HG03575 (cell line): ENCODE data around the gene C4B.
A peak's percentile ranks its signal among the peaks of the same experiment; 100 is the strongest.
"Not testable (repeated sequence)": the region's sequence is repeated elsewhere in the genome, so short reads cannot be mapped to it uniquely, and the experiment has no call there.

Source experiments
- ATAC-seq: cut with Tn5 transposase; IDR thresholded peaks from one replicate; pipeline ENCODE4 v1.9.1; 2021; ENCODE audit not compliant: unreplicated experiment, insufficient number of reproducible peaks, low FRiP score; ENCODE audit errors: extremely low read depth

The C4B gene

DNA sequence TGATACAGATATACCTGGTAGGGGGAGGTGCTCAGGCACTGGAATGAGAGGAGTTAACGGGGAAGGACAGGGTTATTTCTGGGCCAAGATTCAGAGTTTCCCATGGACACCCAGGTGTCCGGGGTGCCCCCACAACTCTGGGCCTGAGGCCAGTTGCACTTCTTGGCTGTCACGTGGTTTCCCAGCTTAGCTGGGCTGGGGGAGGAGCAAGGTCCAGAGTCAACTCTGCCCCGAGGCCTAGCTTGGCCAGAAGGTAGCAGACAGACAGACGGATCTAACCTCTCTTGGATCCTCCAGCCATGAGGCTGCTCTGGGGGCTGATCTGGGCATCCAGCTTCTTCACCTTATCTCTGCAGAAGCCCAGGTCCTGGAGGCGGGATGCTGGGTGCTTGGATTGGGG is at the start of gene C4B:
Gene C4B (plus strand): TSS at position 249 of the 400 bp plus-strand sequence. CDS start 51 bp downstream, at position 300.
- not testable (repeated sequence) for ATAC-seq

DNA sequence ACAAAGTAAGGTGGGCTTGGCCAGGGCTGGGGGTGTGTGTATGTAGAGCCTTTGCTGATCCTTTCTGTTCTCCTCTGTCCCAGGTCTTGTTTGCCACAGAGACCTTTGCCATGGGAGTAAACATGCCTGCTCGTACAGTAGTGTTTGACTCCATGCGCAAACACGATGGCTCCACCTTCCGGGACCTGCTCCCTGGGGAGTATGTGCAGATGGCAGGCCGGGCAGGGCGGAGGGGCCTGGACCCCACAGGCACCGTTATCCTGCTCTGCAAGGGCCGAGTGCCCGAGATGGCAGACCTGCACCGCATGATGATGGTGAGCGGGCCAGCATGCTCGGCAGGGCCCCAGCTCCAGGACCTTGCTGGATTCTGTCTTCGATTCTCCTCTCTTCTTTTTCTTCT is 48.9 kb upstream of the C4B start:
- no peak for ATAC-seq

DNA sequence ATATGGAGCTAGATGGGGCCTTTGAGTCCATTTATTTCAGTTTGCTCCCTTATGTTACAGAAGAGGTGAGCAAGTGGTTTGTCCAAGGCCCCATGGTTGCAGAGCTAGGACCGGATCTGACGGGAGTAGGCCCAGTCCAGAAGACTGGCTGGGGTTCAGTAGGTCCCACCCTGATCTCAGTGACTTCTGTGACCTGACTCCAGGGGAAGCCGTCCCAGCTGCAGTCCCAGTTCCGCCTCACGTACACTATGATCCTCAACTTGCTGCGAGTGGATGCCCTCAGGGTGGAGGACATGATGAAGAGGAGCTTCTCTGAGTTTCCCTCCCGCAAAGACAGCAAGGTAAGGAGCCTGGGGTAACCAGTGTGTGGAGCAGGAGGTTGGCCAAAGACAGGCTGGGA is 48.1 kb upstream of the C4B start:
- ATAC-seq: no peak

DNA sequence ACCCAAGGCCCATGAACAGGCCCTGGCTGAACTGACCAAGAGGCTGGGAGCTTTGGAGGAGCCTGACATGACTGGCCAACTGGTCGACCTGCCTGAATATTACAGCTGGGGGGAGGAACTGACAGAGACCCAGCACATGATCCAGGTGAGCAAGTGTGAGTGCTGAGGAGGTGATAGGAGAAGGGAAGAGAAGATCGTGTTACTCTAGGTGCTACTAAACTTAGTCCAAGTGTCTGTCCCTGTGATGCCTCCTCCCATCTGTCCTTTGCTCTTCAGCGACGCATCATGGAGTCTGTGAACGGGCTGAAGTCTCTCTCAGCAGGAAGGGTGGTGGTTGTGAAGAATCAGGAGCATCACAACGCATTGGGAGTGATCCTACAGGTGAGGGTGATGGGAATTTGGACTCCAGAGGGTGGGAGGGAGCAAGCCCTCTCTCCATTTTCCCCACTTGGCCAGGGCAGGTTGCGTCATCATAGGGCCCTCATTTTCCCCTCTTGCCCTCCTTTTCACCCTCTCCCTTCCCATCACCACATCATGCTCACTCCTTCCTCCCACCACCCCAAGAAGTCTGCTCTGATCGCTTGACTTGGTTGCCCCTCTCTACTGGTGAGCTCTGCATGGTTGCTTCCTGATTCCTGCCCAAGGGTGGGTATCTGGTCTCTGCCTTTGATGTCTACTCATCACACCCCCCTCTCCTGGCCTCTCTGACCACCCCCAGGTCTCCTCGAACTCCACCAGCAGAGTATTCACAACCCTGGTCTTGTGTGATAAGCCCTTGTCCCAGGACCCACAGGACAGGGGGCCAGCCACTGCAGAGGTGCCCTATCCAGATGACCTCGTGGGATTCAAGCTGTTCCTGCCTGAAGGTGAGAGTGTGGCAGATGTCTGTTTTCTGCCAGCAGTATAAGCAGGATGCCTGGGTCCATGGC is 47.3 kb upstream of the C4B start:
- ATAC-seq: no peak

DNA sequence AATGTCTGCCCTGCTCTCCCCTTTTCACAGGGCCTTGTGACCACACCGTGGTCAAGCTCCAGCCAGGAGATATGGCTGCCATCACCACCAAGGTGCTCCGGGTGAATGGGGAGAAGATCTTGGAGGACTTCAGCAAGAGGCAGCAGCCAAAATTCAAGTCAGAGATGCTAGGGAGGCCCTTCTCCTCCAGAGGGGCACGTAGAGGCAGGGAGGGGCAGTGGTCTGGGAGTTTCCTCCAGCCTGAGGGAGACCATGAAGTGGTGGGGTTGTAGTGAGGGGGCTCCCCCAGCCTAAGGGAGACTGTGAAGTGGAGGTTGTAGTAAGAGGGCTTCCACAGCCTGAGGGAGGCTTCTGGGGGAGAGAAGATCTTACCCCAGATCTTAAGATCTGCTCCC is 46.7 kb upstream of the C4B start:
- no peak for ATAC-seq

DNA sequence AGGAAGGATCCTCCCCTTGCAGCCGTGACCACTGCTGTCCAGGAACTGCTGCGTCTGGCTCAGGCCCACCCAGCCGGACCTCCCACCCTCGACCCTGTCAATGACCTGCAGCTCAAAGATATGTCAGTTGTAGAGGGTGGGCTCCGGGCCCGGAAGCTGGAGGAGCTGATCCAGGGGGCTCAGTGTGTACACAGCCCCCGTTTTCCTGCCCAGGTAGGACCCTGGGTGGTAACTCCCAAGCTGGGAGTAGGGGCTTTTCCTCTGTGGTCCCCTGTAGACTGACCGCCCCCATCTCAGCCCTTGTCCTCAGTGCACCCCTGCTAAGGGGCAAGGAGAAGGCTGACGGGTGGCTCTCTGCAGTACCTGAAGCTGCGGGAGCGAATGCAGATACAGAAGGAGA is 46.3 kb upstream of the C4B start:
- ATAC-seq: no peak

DNA sequence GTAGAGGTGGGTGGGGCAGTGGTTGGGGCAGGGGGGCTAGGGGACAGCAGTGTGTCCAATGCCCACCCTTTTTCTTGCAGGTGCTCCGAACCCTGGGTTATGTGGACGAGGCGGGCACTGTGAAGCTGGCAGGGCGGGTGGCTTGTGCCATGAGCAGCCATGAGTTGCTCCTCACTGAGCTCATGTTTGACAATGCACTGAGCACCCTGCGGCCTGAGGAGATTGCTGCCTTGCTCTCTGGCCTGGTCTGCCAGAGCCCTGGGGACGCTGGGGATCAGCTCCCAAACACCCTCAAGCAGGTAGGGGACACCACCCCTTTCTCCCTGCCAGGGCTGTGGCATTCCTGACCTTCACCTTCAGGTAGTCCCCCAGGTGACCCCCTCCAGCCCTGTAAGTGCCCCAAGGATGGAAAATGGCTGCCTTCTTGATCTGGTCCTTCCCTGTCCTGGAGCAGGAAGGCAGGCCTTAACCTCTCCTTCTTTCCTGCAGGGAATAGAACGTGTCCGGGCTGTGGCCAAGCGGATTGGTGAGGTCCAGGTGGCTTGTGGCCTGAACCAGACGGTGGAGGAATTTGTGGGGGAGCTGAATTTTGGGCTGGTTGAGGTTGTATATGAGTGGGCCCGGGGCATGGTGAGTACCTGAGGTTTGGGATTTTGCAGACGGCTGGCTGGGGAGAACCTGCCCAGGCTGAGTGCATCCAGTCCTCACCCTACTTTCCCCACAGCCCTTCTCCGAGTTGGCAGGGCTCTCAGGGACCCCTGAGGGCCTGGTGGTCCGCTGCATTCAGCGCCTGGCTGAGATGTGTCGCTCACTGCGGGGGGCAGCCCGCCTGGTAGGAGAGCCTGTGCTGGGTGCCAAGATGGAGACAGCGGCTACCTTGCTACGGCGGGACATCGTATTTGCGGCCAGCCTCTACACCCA is 45.5 kb upstream of the C4B start:
- ATAC-seq: no peak

DNA sequence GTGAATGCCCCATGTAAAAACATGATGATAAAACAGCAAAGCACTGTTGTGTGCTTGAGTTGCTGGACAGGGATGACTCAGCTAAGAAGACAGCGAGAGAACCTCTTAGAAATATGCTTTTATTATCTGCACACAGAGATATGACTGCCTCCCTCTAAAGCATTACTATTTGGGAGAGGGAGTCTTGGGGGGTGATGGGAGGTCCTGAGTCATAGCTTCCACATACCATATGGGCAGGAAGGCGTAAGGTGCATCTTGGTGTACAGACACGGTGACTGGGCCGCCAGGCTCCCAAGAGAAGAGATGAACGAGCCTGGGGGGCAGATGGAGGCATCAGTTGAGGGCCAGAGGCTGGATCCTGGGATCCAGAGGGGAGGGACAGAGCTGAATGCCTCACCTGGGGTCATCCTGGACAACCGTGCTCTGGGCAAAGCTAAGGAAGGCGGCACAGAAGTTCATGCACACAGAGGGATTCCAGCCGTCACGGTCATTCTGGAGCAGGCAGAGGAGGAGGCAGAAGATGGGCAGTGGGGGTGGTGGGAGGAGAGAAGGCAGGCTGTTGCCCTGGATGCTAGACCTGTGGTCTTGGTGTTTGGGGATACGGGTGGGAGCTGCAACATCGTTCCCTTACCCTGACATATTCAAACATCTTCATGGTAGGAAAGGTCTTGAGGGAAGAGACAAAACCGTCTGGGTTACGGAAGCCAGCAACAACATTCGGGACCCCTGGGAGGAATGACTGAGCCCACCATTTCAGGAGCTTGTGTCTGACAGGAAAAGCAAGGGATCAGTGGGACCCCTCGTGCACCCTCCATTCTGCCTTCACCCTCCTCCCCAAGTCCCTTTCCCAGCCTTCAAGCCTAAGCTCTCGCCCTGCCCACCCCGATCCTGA is 44.6 kb upstream of the C4B start:
- ATAC-seq: no peak

DNA sequence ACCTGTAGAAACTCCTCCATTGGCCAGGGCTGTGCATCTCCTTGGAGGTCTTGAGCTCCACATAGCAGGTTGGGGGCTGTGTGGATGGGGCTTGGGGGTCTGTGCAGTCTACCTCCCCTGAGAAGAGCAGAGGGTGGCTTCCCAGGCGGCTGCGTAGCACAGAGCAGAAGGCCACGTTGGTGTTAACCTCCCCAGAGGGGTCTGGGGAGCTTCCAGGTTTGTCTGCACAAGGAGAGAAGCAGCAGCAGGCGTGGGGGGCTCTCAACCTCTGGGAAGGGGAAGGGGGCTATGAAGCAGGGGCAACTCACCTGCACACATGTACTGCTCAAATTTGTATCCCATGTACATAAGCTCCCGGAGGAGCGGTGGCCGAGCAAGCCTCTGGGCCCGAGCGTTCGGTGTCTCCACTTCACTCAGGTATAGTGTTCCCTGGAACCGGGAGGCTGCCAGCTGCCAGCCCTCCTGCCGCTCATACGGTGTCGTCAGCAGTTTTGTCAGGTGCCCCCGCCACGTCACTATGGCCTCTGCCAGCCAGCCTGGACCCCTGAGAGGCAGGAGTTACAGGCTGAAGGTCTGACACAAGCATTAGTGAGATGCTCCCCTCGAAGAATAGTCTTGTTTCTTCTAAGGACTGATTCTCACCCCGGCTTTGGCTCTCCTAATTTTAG is 43.9 kb upstream of the C4B start:
- no peak for ATAC-seq

DNA sequence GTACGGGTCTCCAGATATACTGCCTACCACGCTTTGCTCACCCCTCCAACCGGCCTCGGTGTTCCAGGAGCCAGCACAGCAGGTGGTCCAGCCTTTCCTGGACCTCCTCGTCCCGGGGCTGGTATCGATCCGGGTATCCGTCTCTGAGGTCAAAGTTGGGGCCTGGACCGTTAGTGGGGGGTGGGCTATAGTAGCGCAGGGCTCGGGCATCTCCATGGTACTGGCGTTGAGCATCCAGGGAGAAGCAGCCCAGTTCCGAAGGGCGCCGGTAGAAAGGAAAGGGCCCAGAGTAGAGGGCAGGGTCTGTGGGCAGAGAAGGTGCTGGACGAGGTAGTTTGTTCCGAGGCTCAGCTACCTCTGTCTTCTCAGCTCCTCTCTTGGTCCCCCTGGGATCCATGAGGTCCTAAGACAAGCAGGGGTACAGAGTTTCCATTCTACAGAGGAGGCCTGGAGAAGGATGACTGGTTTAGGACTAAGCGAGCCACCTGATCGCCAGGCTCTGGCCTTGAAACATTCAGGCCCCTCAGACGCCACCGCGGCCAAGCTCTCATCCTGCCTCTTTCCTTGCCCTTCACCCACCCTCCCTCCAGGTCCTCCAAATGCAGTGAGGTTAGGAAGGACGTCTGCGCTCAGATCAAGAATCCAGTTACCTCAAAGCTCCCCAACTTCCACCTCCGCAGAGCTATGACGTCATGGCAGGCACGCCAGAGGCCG is 43.2 kb upstream of the C4B start:
- ATAC-seq: no peak

DNA sequence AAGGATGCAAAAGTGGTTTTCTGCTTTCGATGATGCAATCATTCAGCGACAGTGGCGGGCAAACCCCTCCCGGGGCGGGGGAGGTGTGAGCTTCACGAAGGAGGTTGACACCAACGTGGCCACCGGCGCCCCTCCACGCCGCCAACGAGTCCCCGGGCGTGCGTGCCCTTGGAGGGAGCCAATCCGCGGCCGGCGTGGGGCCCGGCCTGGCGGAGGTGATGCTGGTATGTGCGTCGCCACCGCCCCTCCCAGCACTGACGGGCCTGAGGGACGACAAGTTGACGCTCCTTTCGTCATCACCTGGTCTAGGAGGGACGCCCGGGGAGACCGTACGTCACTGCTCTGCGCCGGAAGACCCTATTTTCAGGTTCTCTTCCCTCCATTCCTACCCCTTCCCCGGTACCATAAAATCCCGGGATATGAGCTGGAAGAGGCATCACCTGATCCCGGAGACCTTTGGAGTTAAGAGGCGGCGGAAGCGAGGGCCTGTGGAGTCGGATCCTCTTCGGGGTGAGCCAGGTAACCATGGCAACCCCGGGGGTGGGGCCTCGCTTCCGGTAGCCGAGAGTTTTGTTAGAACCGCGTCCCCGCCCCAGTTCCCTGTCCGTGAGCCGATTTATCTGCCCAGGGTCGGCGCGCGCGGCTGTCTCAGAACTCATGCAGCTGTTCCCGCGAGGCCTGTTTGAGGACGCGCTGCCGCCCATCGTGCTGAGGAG is 42.4 kb upstream of the C4B start, which contains the start of gene DXO:
Gene DXO (minus strand): TSS at position 146 of the 716 bp plus-strand sequence. CDS start 463 bp downstream, outside the sequence.
- peak; percentile 50 for ATAC-seq

DNA sequence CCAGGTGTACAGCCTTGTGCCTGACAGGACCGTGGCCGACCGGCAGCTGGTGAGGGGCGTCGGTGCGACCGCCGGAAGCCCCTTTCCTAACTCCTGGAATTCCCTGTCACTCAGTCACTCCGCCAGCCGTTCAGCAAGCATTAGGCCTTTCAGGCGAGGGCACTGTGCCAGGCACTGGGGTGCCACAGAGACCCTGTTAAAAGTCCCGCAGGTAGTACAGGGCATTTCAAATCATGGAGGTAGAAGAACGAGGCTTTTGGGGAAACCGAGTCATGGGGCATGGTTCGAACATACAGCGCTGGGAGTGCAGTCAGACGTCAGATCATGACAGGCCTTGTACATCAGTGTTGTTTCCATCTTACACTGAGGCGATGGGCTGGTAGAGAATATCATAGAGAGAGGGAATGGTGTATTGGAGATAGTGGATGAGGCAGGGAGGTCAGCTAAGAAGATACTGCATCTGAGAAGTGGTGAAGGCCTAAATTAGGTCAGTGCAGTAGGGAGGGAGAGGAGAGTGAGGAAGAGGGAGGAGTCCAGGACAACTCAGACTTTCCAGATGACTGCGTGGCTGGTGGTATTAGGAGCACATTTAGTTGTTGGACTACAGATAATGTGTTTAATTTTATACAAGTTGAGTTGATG is 41.8 kb upstream of the C4B start:
- ATAC-seq: no peak

DNA sequence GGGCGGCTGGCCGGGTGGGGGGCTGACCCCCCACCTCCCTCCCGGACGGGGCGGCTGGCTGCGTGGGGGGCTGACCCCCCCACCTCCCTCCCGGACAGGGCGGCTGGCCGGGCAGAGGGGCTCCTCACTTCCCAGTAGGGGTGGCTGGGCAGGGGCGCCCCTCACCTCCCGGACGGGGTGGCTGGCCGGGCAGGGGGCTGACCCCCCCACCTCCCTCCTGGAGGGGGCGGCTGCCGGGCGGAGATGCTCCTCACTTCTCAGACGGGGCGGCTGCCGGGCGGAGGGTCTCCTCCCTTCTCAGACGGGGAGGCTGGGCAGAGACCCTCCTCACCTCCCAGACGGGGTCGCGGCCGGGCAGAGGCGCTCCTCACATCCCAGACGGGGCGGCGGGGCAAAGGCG is 38.5 kb upstream of the C4B start:
- ATAC-seq: not testable (repeated sequence)

DNA sequence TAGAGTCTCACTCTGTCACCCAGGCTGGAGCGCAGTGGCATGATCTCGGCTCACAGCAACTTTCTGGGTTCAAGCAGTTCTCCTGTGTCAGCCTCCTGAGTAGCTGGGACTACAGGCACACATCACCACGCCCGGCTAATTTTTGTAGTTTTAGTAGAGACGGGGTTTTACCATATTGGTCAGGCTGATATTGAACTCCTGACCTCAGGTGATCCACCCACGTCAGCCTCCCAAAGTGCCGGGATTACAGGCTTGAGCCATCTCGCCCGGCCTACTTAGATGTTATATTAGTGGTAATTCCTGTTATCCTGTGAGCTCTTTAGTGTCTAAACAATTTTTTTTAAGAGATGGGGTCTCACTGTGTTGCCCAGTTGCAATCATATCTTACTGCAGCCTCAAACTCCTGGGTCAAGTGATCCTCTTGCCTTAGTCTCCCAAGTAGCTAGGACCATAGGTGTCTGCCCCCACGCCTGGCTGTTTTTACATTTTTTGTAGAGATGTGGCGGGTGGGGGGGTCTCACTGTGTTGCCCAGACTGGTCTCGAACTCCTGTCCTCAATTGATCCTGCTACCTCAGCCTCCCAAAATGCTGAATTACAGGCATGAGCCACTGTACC is 36.7 kb upstream of the C4B start:
- ATAC-seq: no peak

DNA sequence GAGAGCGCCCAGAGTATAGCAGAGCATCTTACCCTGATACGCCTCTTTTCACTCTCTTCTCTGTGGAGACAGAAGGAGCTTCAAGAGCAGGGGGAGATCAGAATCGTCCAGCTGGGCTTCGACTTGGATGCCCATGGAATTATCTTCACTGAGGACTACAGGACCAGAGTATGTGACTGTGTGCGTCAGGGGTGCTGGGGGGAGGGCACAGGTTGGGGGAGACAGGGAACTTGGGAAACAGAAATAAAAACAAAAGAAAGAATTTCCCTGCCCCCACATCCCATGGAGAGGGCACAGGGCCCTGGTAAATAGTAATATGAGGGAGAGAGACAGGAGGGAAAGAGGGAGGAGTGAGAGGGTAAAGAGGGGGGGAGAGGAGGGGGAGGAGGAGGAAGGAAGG is 35.8 kb upstream of the C4B start:
- no peak for ATAC-seq

DNA sequence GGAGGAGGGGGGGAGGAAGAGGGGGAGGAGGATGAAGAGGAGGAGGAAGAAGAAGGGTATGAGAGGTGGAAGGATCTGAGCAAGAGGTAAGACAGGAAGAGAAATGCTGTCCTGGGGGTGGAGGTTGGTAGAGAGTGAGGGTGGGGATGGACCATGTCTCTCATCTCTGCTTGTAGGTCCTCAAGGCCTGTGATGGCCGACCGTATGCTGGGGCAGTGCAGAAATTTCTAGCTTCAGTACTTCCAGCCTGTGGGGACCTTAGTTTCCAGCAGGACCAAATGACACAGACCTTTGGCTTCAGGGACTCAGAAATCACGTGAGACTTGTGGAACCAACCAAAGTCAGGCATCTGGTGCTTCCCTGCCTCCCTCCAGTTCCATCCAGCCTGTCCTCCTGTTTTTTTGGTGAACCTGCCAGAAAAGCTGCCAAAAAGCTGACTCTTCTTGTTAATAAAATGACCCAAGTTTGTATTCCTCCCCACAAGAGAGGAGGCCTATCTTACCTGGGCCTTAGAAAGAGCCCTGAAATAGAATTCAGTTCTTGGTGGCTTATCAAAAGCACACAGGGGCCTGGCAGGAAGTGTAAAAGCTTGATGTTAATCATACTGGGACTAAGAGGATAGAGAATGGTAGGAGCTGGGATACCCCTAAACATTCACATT is 35.2 kb upstream of the C4B start:
- no peak for ATAC-seq
